HCT116 (cell line): ENCODE results near the gene SLC25A13. TPM values are rescaled to one million over a fixed set of nuclear protein-coding genes. Genes with fewer than 3 reads are reported as not detected.

Experiments used
- ATAC-seq: fragments of 200-7000 bp; cut with Tn5 transposase; 2 replicates; pipeline ENCODE4 v1.9.1; 2020; ENCODE audit warnings: mild to moderate bottlenecking, moderate library complexity
- BruUV-seq: library from RNA; stranded (reverse); fragments of 400-500 nt; replicated peaks from 2 replicates; lab custom pipeline; 2021; lab: Mats Ljungman, UMichigan
- CTCF ChIA-PET: fragments of 300-600 bp; sonication (Branson Sonifier 250); formaldehyde crosslinking; loops from one replicate; lab custom pipeline; 2021; ENCODE audit warnings: antibody characterized with exemption; lab: Charles Lee
- POLR2A ChIA-PET: fragments of 300-600, 350-600 bp; sonication (Branson Sonifier 250); formaldehyde crosslinking; loops from one replicate; lab custom pipeline; 2021; ENCODE audit warnings: antibody characterized with exemption; lab: Charles Lee
- RAD21 ChIA-PET, 2 experiments: fragments of 300-600 bp; sonication (Branson Sonifier 250); formaldehyde crosslinking; loops; one replicate each; lab custom pipeline; 2023; ENCODE audit warnings: low total read pairs in 2 of 2; ENCODE audit not compliant: uncharacterized antibody in 2 of 2, unreplicated experiment in 2 of 2, low non-redundant PET in 1 of 2; lab: Charles Lee
- DNase-seq: peaks from one replicate; pipeline ENCODE4 v3.0.0-alpha.2; 2010; ENCODE audit warnings: low read depth, low spot score
- H2AFZ ChIP-seq: fragments of 200-600 bp; shearing (Covaris generic), sonication (generic); 2 replicates; pipeline ENCODE4 v1.6.1; 2017; ENCODE audit warnings: low read depth, mixed run types, mixed read lengths, antibody characterized with exemption, low read length; ENCODE audit not compliant: poor library complexity, severe bottlenecking
- H3K27ac ChIP-seq: 2 replicates; pipeline ENCODE4 v1.5.1; 2012; ENCODE audit warnings: low read depth, low read length
- H3K27me3 ChIP-seq: fragments of 200-600 bp; sonication (generic); 2 replicates; pipeline ENCODE4 v1.6.1; 2016; ENCODE audit warnings: mixed run types, low read length, mixed read lengths; ENCODE audit not compliant: insufficient read depth
- H3K36me3 ChIP-seq, 2 experiments: fragments of 200-500 bp in 1 of 2; fragments of 200-600 bp in 1 of 2; sonication (Bioruptor generic) in 1 of 2; sonication (generic) in 1 of 2; 2 replicates each; pipeline versions ENCODE4 v1.5.1 to v1.6.1; 2014 to 2016; ENCODE audit warnings: low read length in 2 of 2, inconsistent platforms in 1 of 2, mixed read lengths in 1 of 2, mixed run types in 1 of 2; ENCODE audit not compliant: insufficient read depth in 2 of 2, control insufficient read depth in 1 of 2
- H3K4me1 ChIP-seq, 2 experiments: fragments of 200-600 bp in 1 of 2; sonication (generic) in 1 of 2; 2 replicates each; pipeline versions ENCODE4 v1.5.1 to v1.6.1; 2012 to 2017; ENCODE audit warnings: low read length in 2 of 2, inconsistent platforms in 1 of 2, mild to moderate bottlenecking in 1 of 2, mixed read lengths in 1 of 2, mixed run types in 1 of 2, moderate library complexity in 1 of 2; ENCODE audit not compliant: insufficient read depth in 2 of 2, control insufficient read depth in 1 of 2
- H3K4me2 ChIP-seq: fragments of 200-600 bp; sonication (generic); 2 replicates; pipeline ENCODE4 v1.6.1; 2017; ENCODE audit warnings: mixed run types, low read length, mixed read lengths
- H3K4me3 ChIP-seq, 2 experiments: fragments of 200-600 bp in 1 of 2; sonication (generic) in 1 of 2; replicated peaks in 1 of 2; 2 replicates each; pipeline ENCODE4 v1.5.1; 2011 to 2016; ENCODE audit warnings: low read length in 2 of 2, control low read depth in 1 of 2, low read depth in 1 of 2, mild to moderate bottlenecking in 1 of 2, mixed read lengths in 1 of 2, mixed run types in 1 of 2
- H3K79me2 ChIP-seq: fragments of 200-600 bp; sonication (generic); 2 replicates; pipeline ENCODE4 v1.6.1; 2017; ENCODE audit warnings: mild to moderate bottlenecking, mixed run types, low read length, moderate library complexity, mixed read lengths; ENCODE audit not compliant: insufficient read depth
- H3K9ac ChIP-seq: fragments of 200-600 bp; sonication (generic); 2 replicates; pipeline ENCODE4 v1.6.1; 2016; ENCODE audit warnings: low read length, mixed read lengths
- H3K9me2 ChIP-seq: fragments of 200-600 bp; sonication (generic), shearing (Covaris generic); 2 replicates; pipeline ENCODE4 v1.6.1; 2017; ENCODE audit warnings: mixed run types, mild to moderate bottlenecking, moderate library complexity; ENCODE audit not compliant: insufficient read depth
- H3K9me3 ChIP-seq, 2 experiments: fragments of 200-500 bp in 1 of 2; fragments of 200-600 bp in 1 of 2; sonication (Bioruptor generic) in 1 of 2; sonication (generic) in 1 of 2; 2 replicates each; pipeline ENCODE4 v1.6.1; 2014 to 2017; ENCODE audit warnings: low read length in 2 of 2, mixed read lengths in 2 of 2, inconsistent platforms in 1 of 2, low read depth in 1 of 2, mild to moderate bottlenecking in 1 of 2, mixed run types in 1 of 2, moderate library complexity in 1 of 2; ENCODE audit not compliant: control insufficient read depth in 1 of 2, insufficient read depth in 1 of 2
- H4K20me1 ChIP-seq: fragments of 200-600 bp; sonication (generic), shearing (Covaris generic); 2 replicates; pipeline ENCODE4 v1.6.1; 2017; ENCODE audit warnings: mixed run types, mild to moderate bottlenecking, moderate library complexity; ENCODE audit not compliant: insufficient read depth
- ATF3 ChIP-seq: IDR thresholded peaks from 2 replicates; pipeline ENCODE4 v1.6.1; 2012
- CBX3 ChIP-seq: IDR thresholded peaks from 2 replicates; pipeline ENCODE4 v1.6.1; 2012; ENCODE audit warnings: low read depth
- CEBPB ChIP-seq: IDR thresholded peaks from 2 replicates; pipeline ENCODE4 v1.6.1; 2012; ENCODE audit warnings: low read depth
- CTCF ChIP-seq, 3 experiments: fragments of 200-600 bp in 1 of 3; sonication (generic) in 1 of 3; IDR thresholded peaks in 2 of 3; conservative IDR thresholded peaks in 1 of 3; 2 replicates each; pipeline ENCODE4 v1.5.1; 2012 to 2017; ENCODE audit warnings: low read depth in 2 of 3, low read length in 2 of 3, antibody characterized with exemption in 1 of 3, borderline replicate concordance in 1 of 3, control low read depth in 1 of 3, mild to moderate bottlenecking in 1 of 3, mixed read lengths in 1 of 3, mixed run types in 1 of 3, moderate library complexity in 1 of 3; ENCODE audit not compliant: insufficient read depth in 1 of 3
- EGR1 ChIP-seq: IDR thresholded peaks from 2 replicates; pipeline ENCODE4 v1.6.1; 2012; ENCODE audit warnings: low read depth
- ELF1 ChIP-seq: IDR thresholded peaks from 2 replicates; pipeline ENCODE4 v1.6.1; 2012; ENCODE audit warnings: low read depth, borderline replicate concordance
- EZH2 ChIP-seq: fragments of 200-600 bp; sonication (generic); IDR thresholded peaks from 2 replicates; pipeline ENCODE4 v1.6.1; 2017; ENCODE audit warnings: antibody characterized with exemption, mixed run types
- FOSL1 ChIP-seq: IDR thresholded peaks from 2 replicates; pipeline ENCODE4 v1.6.1; 2012; ENCODE audit warnings: low read depth
- JUND ChIP-seq: IDR thresholded peaks from 2 replicates; pipeline ENCODE4 v1.6.1; 2012
- MAX ChIP-seq: IDR thresholded peaks from 2 replicates; pipeline ENCODE4 v1.6.1; 2012
- POLR2A ChIP-seq: IDR thresholded peaks from 2 replicates; pipeline ENCODE4 v1.7.0; 2011; ENCODE audit warnings: borderline replicate concordance; ENCODE audit not compliant: insufficient read depth, insufficient read length; ENCODE audit errors: extremely low read depth
- POLR2AphosphoS5 ChIP-seq: IDR thresholded peaks from 2 replicates; pipeline ENCODE4 v1.6.1; 2011; ENCODE audit warnings: mild to moderate bottlenecking, low read depth, low read length, moderate library complexity
- RAD21 ChIP-seq: IDR thresholded peaks from 2 replicates; pipeline ENCODE4 v1.6.1; 2012; ENCODE audit warnings: low read depth, mild to moderate bottlenecking
- REST ChIP-seq: IDR thresholded peaks from 2 replicates; pipeline ENCODE4 v1.6.1; 2012; ENCODE audit warnings: low read depth
- SRF ChIP-seq: IDR thresholded peaks from 2 replicates; pipeline ENCODE4 v1.6.1; 2012; ENCODE audit warnings: low read depth
- YY1 ChIP-seq: IDR thresholded peaks from 2 replicates; pipeline ENCODE4 v1.6.1; 2011; ENCODE audit warnings: low read length, low read depth, moderate library complexity, mild to moderate bottlenecking; ENCODE audit not compliant: insufficient replicate concordance; ENCODE audit errors: extremely low read depth
- ZBTB33 ChIP-seq: IDR thresholded peaks from 2 replicates; pipeline ENCODE4 v1.6.1; 2011; ENCODE audit warnings: mild to moderate bottlenecking, low read length, moderate library complexity; ENCODE audit not compliant: insufficient replicate concordance; ENCODE audit errors: extremely low read depth
- ZNF274 ChIP-seq: fragments of 200-500 bp; sonication (Bioruptor generic); IDR thresholded peaks from 2 replicates; pipeline ENCODE4 v1.6.1; 2014; ENCODE audit warnings: mild to moderate bottlenecking, low read depth, low read length, inconsistent platforms
- intact Hi-C: fragments of 100-400 bp; cut with micrococcal nuclease; formaldehyde crosslinking; loops from 2 replicates; pipeline ENCODE4 v1.10.0; 2022
- total RNA-seq: library from RNA; stranded (reverse); gene quantifications from one replicate; pipeline ENCODE4 v1.2.1, GENCODE V29; 2021; ENCODE audit not compliant: unreplicated experiment

Gene SLC25A13
- total RNA-seq, 1 experiment from 2014 or later = 19.3 TPM

GRCh38 chr7:96196676-96197075, 125.2 kb downstream of the SLC25A13 start:
- Histone ChIP-seq H3K27me3 (no peaks in the 10 kb centered on the region), H3K9me3 (no peaks in the 10 kb centered on the region), H3K4me2 (no peak overlapping the region), H3K79me2 (no peaks in the 10 kb centered on the region), H3K4me1 (peaks cover 0 to 9% of the 10 kb centered on the region in 2 experiments; a peak in 1 of 4 replicates), H3K9me2 (no peaks in the 10 kb centered on the region), H3K27ac (no peak overlapping the region), H3K4me3 (no peak overlapping the region), H4K20me1 (no peaks in the 10 kb centered on the region), H2AFZ (no peak overlapping the region), H3K9ac (no peak overlapping the region), H3K36me3 (no peaks in the 10 kb centered on the region)
- CTCF ChIA-PET = no interaction called here
- no TSS peak for BruUV-seq
- ATAC-seq (no peak), DNase-seq (no peak)
- intact Hi-C loops = no loop called here
- TF ChIP-seq ZBTB33 (no peak), ZNF274 (no peak), CEBPB (no peak), EZH2 (no peak), EGR1 (no peak), CBX3 (no peak), FOSL1 (no peak), JUND (no peak), ATF3 (no peak), SRF (no peak), CTCF (IDR thresholded peaks at IDR 0.05 in 2 of 3, conservative IDR thresholded peaks at IDR 0.05 in 1 of 3; ENCODE audit: borderline replicate concordance in 1 of 3, insufficient read depth in 1 of 3, low read depth in 2 of 3, low read length in 2 of 3) (no peak), ELF1 (no peak), RAD21 (no peak), POLR2AphosphoS5 (no peak), POLR2A (no peak), MAX (no peak), YY1 (no peak), REST (no peak)
- RAD21 ChIA-PET = no interaction called here
- POLR2A ChIA-PET = no interaction called here
